PC-9 (cell line): ENCODE measurements around the gene GFY. TPM values are rescaled to one million over a fixed set of nuclear protein-coding genes. Genes with fewer than 3 reads are reported as not detected.

ENCODE experiments used
- BruUV-seq: library from RNA; stranded (reverse); fragments of 400-500 nt; replicated peaks from 2 replicates; lab custom pipeline; 2021; lab: Mats Ljungman, UMichigan
- CTCF ChIA-PET: fragments of 300-600 bp; sonication (Branson Sonifier 250); formaldehyde crosslinking; loops from one replicate; lab custom pipeline; 2022; ENCODE audit warnings: antibody characterized with exemption; lab: Charles Lee
- POLR2A ChIA-PET: fragments of 300-600 bp; sonication (Branson Sonifier 250); formaldehyde crosslinking; loops from one replicate; lab custom pipeline; 2022; ENCODE audit warnings: antibody characterized with exemption; ENCODE audit not compliant: unreplicated experiment; lab: Charles Lee
- DNase-seq, 2 experiments: peaks; one replicate each; pipeline versions ENCODE4 v3.0.0 to v3.0.0-alpha.2; 2015 to 2022; ENCODE audit warnings: mixed read lengths in 1 of 2
- H2AFZ ChIP-seq: fragments of 200-600 bp; sonication (generic); 2 replicates; pipeline ENCODE4 v1.8.1; 2017; ENCODE audit warnings: antibody characterized with exemption
- H3F3A ChIP-seq: fragments of 200-600 bp; sonication (generic); 2 replicates; pipeline ENCODE4 v1.8.1; 2017; ENCODE audit warnings: antibody characterized with exemption, mild to moderate bottlenecking, low read depth; ENCODE audit not compliant: insufficient read depth
- H3K27ac ChIP-seq: fragments of 200-600 bp; sonication (generic); 2 replicates; pipeline ENCODE4 v1.6.1; 2016; ENCODE audit warnings: mixed run types
- H3K27me3 ChIP-seq: fragments of 200-600 bp; sonication (generic); 2 replicates; pipeline ENCODE4 v1.6.1; 2016; ENCODE audit warnings: low read depth, mixed run types; ENCODE audit not compliant: insufficient read depth
- H3K36me3 ChIP-seq: fragments of 200-600 bp; sonication (generic); 2 replicates; pipeline ENCODE4 v1.6.1; 2016; ENCODE audit warnings: low read depth, mixed run types
- H3K4me1 ChIP-seq: fragments of 200-600 bp; sonication (generic); replicated peaks from 2 replicates; pipeline ENCODE4 v1.6.1; 2016; ENCODE audit warnings: mixed run types; ENCODE audit not compliant: insufficient read depth
- H3K4me2 ChIP-seq: fragments of 200-600 bp; sonication (generic); 2 replicates; pipeline ENCODE4 v1.6.1; 2017; ENCODE audit warnings: mixed run types
- H3K4me3 ChIP-seq: fragments of 200-600 bp; sonication (generic); 2 replicates; pipeline ENCODE4 v1.6.1; 2016; ENCODE audit warnings: mixed run types
- H3K79me2 ChIP-seq: fragments of 200-600 bp; sonication (generic); 2 replicates; pipeline ENCODE4 v1.6.1; 2017; ENCODE audit warnings: low read depth, mixed run types
- H3K9me2 ChIP-seq: fragments of 200-600 bp; sonication (generic); 2 replicates; pipeline ENCODE4 v1.8.1; 2017; ENCODE audit warnings: mild to moderate bottlenecking; ENCODE audit not compliant: insufficient read depth
- H3K9me3 ChIP-seq: fragments of 200-600 bp; sonication (generic); 2 replicates; pipeline ENCODE4 v1.8.1; 2016; ENCODE audit warnings: low read depth; ENCODE audit not compliant: insufficient read depth
- H4K20me1 ChIP-seq: fragments of 200-600 bp; sonication (generic); 2 replicates; pipeline ENCODE4 v1.8.1; 2017; ENCODE audit not compliant: insufficient read depth
- CTCF ChIP-seq: fragments of 200-600 bp; sonication (generic); conservative IDR thresholded peaks from 2 replicates; pipeline ENCODE4 v1.6.1; 2017; ENCODE audit warnings: mixed run types, antibody characterized with exemption, mild to moderate bottlenecking, moderate library complexity
- EZH2 ChIP-seq: fragments of 200-600 bp; sonication (generic); IDR thresholded peaks from 2 replicates; pipeline ENCODE4 v1.8.0; 2017; ENCODE audit warnings: antibody characterized with exemption, low read depth
- intact Hi-C: fragments of 100-400 bp; cut with micrococcal nuclease; formaldehyde crosslinking; loops from one replicate; pipeline ENCODE4 v1.10.0; 2022; ENCODE audit not compliant: unreplicated experiment
- total RNA-seq: library from RNA; stranded (reverse); gene quantifications from 2 replicates; pipeline ENCODE4 v1.2.3, GENCODE V29; 2021

Gene GFY
- total RNA-seq, 1 experiment from 2014 or later: not detected

GRCh38 chr19:49389406-49389805 lies 35.8 kb upstream of the GFY start:
- no peak for DNase-seq
- no TSS peak for BruUV-seq
- H3K79me2 ChIP-seq: no peaks in the 10 kb centered on the region
- no peak overlapping the region for H3K4me2 ChIP-seq
- H3K36me3 ChIP-seq: no peaks in the 10 kb centered on the region
- no peaks in the 10 kb centered on the region for H4K20me1 ChIP-seq
- TF ChIP-seq EZH2: no peak
- no peak for TF ChIP-seq CTCF
- no peak overlapping the region for H3K4me3 ChIP-seq
- H3K9me2 ChIP-seq: no peaks in the 10 kb centered on the region
- no peaks in the 10 kb centered on the region for H3K9me3 ChIP-seq
- ChIA-PET CTCF (interaction anchor here (0.6 kb wide), 1 partner anchor 87 kb away, joined by 5 read pairs; no protein-coding TSS in a partner anchor), POLR2A (no interaction called here)
- no peak overlapping the region for H2AFZ ChIP-seq
- H3K4me1 ChIP-seq: no peaks in the 10 kb centered on the region
- H3F3A ChIP-seq: peaks cover 8% of the 10 kb centered on the region; the same call in 1 of the 2 replicates
- H3K27ac ChIP-seq: no peak overlapping the region
- intact Hi-C loops: no loop called here
- H3K27me3 ChIP-seq: peaks cover 22% of the 10 kb centered on the region

GRCh38 chr19:49390131-49390928 lies 34.9 kb upstream of the GFY start:
- intact Hi-C loops: loop anchor here (5.0 kb wide), 1 partner anchor 287 kb away; the partner anchor contains the start of gene PRMT1
- H4K20me1 ChIP-seq: no peaks in the 10 kb centered on the region
- no peaks in the 10 kb centered on the region for H3K4me1 ChIP-seq
- DNase-seq: no peak
- H3K36me3 ChIP-seq: no peaks in the 10 kb centered on the region
- no peaks in the 10 kb centered on the region for H3K9me3 ChIP-seq
- no peak overlapping the region for H3K4me3 ChIP-seq
- no peak overlapping the region for H3K4me2 ChIP-seq
- BruUV-seq: no TSS peak
- H2AFZ ChIP-seq: no peak overlapping the region
- peaks cover 22% of the 10 kb centered on the region for H3K27me3 ChIP-seq
- H3K27ac ChIP-seq: no peak overlapping the region
- POLR2A ChIA-PET: no interaction called here
- no peaks in the 10 kb centered on the region for H3K79me2 ChIP-seq
- no peak for TF ChIP-seq CTCF
- TF ChIP-seq EZH2: no peak
- CTCF ChIA-PET: no interaction called here
- H3F3A ChIP-seq: peaks cover 8% of the 10 kb centered on the region; the same call in 1 of the 2 replicates
- no peaks in the 10 kb centered on the region for H3K9me2 ChIP-seq

DNA sequence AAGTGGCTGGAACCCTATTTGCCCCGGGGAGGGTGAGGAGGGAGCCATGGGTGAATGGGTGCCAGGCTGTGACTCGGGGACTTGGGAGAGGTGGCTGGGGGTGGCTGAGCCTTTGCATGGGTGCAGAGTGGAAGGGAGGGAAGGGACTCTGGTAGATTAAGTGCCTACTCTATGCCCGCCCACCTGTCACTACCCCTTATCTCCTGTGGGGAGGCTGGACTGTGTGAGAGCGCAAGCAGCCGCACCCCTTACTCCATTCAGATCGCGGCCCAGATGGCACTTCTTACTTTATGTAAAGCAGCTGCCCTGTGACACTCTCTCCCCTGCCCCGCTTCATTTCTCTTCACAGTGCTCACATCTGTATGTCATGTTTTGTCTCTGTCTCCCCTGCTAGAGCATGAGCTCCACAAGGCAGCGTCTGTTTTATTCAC lies 34.2 kb upstream of the GFY start:
- H3K27ac ChIP-seq: no peak overlapping the region
- no peak overlapping the region for H2AFZ ChIP-seq
- CTCF ChIA-PET: interaction anchor here (0.6 to 1.1 kb wide), 2 partner anchors 156 to 265 kb away, joined by 4 to 9 read pairs; no protein-coding TSS in a partner anchor
- H4K20me1 ChIP-seq: no peaks in the 10 kb centered on the region
- no peak for DNase-seq
- H3K4me3 ChIP-seq: no peak overlapping the region
- POLR2A ChIA-PET: interaction anchor here (0.5 kb wide), 1 partner anchor 472 kb away, joined by 4 read pairs; no protein-coding TSS in a partner anchor
- no peaks in the 10 kb centered on the region for H3K36me3 ChIP-seq
- H3F3A ChIP-seq: peaks cover 8% of the 10 kb centered on the region; the same call in 1 of the 2 replicates
- H3K79me2 ChIP-seq: no peaks in the 10 kb centered on the region
- H3K4me2 ChIP-seq: no peak overlapping the region
- BruUV-seq: no TSS peak
- intact Hi-C loops: loop anchor here (5.0 kb wide), 1 partner anchor 286 kb away; the partner anchor contains the start of gene PRMT1
- H3K9me3 ChIP-seq: no peaks in the 10 kb centered on the region
- no peak for TF ChIP-seq EZH2
- no peak for TF ChIP-seq CTCF
- H3K27me3 ChIP-seq: peaks cover 22% of the 10 kb centered on the region
- H3K9me2 ChIP-seq: no peaks in the 10 kb centered on the region
- H3K4me1 ChIP-seq: no peaks in the 10 kb centered on the region
